DOHH2 (cell line): Measurements from ENCODE around the gene ARHGEF7.

Experiments used
- H3F3A ChIP-seq: fragments of 200-600 bp; sonication (generic), shearing (Covaris generic); 2 replicates; pipeline ENCODE4 v1.6.0; 2016; ENCODE audit warnings: antibody characterized with exemption, mild to moderate bottlenecking; ENCODE audit not compliant: control insufficient read depth, insufficient read depth
- H3K27ac ChIP-seq: fragments of 200-600 bp; sonication (generic); 2 replicates; pipeline ENCODE4 v1.5.1; 2014; ENCODE audit warnings: low read depth, mild to moderate bottlenecking, low read length, moderate library complexity
- H3K27me3 ChIP-seq: fragments of 200-600 bp; sonication (generic); 2 replicates; pipeline ENCODE4 v1.6.1; 2014; ENCODE audit warnings: mild to moderate bottlenecking, low read length, mixed read lengths; ENCODE audit not compliant: control insufficient read depth
- H3K36me3 ChIP-seq: fragments of 200-600 bp; sonication (generic); 2 replicates; pipeline ENCODE4 v1.6.1; 2014; ENCODE audit warnings: mild to moderate bottlenecking, low read length, moderate library complexity, mixed read lengths; ENCODE audit not compliant: control insufficient read depth
- H3K4me1 ChIP-seq: fragments of 200-600 bp; sonication (generic); 2 replicates; pipeline ENCODE4 v1.6.1; 2014; ENCODE audit warnings: mild to moderate bottlenecking, low read length, mixed read lengths; ENCODE audit not compliant: control insufficient read depth
- H3K4me2 ChIP-seq: fragments of 200-600 bp; sonication (generic); 2 replicates; pipeline ENCODE4 v1.6.0; 2014; ENCODE audit warnings: mild to moderate bottlenecking, low read length, moderate library complexity
- H3K4me3 ChIP-seq: fragments of 200-600 bp; sonication (generic); 2 replicates; pipeline ENCODE4 v1.5.1; 2014; ENCODE audit warnings: mild to moderate bottlenecking, low read length, mixed read lengths
- H3K79me2 ChIP-seq: fragments of 200-600 bp; sonication (generic); 2 replicates; pipeline ENCODE4 v1.6.1; 2014; ENCODE audit warnings: mild to moderate bottlenecking, low read length, mixed read lengths; ENCODE audit not compliant: control insufficient read depth
- H3K9me2 ChIP-seq: fragments of 200-600 bp; sonication (generic); replicated peaks from 2 replicates; pipeline ENCODE4 v1.6.1; 2014; ENCODE audit warnings: mild to moderate bottlenecking, low read length, mixed read lengths; ENCODE audit not compliant: control insufficient read depth
- H3K9me3 ChIP-seq: fragments of 200-600 bp; sonication (generic); 2 replicates; pipeline ENCODE4 v1.6.1; 2014; ENCODE audit warnings: antibody characterized with exemption, low read length, mixed read lengths; ENCODE audit not compliant: control insufficient read depth, insufficient read depth
- H4K20me1 ChIP-seq: fragments of 200-600 bp; sonication (generic); 2 replicates; pipeline ENCODE4 v1.6.0; 2014; ENCODE audit warnings: low read depth, mild to moderate bottlenecking, antibody characterized with exemption, low read length, moderate library complexity; ENCODE audit not compliant: control insufficient read depth, insufficient read depth
- CTCF ChIP-seq: fragments of 200-600 bp; sonication (generic); IDR thresholded peaks from one replicate; pipeline ENCODE4 v1.5.1; 2014; ENCODE audit warnings: antibody characterized with exemption, mild to moderate bottlenecking, low read depth, low read length; ENCODE audit not compliant: poor library complexity, severe bottlenecking
- EZH2phosphoT487 ChIP-seq: fragments of 200-600 bp; sonication (generic); IDR thresholded peaks from 2 replicates; pipeline ENCODE4 v1.6.1; 2017; ENCODE audit warnings: borderline replicate concordance, mild to moderate bottlenecking, antibody characterized with exemption, low read length, moderate library complexity, mixed read lengths

ARHGEF7 gene

GRCh38 chr13:111178402-111178801, 63.3 kb downstream of the ARHGEF7 start:
- TF ChIP-seq EZH2phosphoT487 (no peak), CTCF (no peak)
- Histone ChIP-seq H3K27ac (no peak overlapping the region; the same call in 1 of the 2 replicates), H3K4me1 (peaks cover 76% of the 10 kb centered on the region), H3K9me2 (no peaks in the 10 kb centered on the region), H3K4me3 (no peak overlapping the region), H3K27me3 (no peaks in the 10 kb centered on the region), H4K20me1 (no peaks in the 10 kb centered on the region), H3K79me2 (peaks cover 100% of the 10 kb centered on the region), H3K9me3 (no peaks in the 10 kb centered on the region), H3K36me3 (peaks cover 88% of the 10 kb centered on the region), H3K4me2 (no peak overlapping the region), H3F3A (peaks cover 12% of the 10 kb centered on the region)

DNA sequence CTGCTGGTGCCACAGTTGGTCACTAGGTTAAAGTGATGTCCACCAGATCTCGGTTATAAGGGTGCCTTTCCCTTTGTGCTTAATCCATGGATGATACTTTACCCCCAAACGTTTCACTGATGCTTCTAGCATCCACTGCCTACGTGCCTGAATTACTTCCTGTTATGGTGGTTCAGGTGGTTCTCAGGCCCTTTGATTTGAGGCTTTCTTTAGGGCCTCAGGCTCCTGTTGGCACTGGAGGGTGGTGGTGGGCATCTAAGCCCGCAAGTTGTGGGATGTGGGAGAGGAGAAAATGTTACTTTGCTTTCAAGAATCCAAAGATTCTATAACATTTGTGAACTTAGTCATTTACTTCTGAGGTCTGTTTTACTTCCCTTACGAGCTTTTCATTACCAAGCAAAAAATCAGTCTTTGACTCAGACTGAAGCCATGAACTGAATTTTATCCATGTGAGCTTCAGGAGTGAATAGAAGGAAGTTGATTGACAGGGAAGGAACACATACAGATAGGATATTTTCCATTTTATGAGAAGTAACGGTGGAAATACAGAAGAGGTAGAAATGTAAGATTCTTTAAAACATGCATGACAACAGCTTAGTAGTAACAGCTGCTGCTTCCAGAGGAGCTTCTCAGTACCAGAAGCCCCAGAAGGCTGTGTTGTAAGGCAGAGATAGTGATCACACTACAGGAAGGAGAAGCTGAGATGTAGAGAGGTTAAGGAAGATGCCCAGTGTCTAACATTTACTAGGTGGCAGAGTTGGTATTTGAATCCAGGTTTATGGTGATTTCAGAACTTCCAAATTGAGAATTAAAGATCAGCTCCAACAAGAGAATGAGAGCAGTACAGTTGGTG, 65.0 kb downstream of the ARHGEF7 start:
- Histone ChIP-seq H3K4me2 (peak overlapping the region; percentile 44), H3F3A (peaks cover 25% of the 10 kb centered on the region), H3K9me2 (no peaks in the 10 kb centered on the region), H3K27me3 (no peaks in the 10 kb centered on the region), H3K79me2 (peaks cover 95% of the 10 kb centered on the region), H3K4me3 (peak overlapping the region; percentile 23; the same call in 1 of the 2 replicates), H4K20me1 (no peaks in the 10 kb centered on the region), H3K36me3 (peaks cover 75% of the 10 kb centered on the region), H3K4me1 (peaks cover 90% of the 10 kb centered on the region), H3K27ac (peak overlapping the region; percentile 47), H3K9me3 (no peaks in the 10 kb centered on the region)
- no peak for TF ChIP-seq CTCF
- no peak for TF ChIP-seq EZH2phosphoT487

- no peaks in the 10 kb centered on the region for H3K27me3 ChIP-seq
- peak overlapping the region; percentile 99 for H3K27ac ChIP-seq
- H3K4me2 ChIP-seq: no peak overlapping the region; the same call in 1 of the 2 replicates
- peaks cover 92% of the 10 kb centered on the region for H3K4me1 ChIP-seq
- no peaks in the 10 kb centered on the region for H3K9me3 ChIP-seq
- H3K79me2 ChIP-seq: peaks cover 95% of the 10 kb centered on the region
- H4K20me1 ChIP-seq: peaks cover 2% of the 10 kb centered on the region; the same call in 1 of the 2 replicates
- TF ChIP-seq CTCF: no peak
- TF ChIP-seq EZH2phosphoT487: no peak
- no peak overlapping the region for H3K4me3 ChIP-seq
- H3F3A ChIP-seq: peaks cover 35% of the 10 kb centered on the region
- H3K9me2 ChIP-seq: no peaks in the 10 kb centered on the region
- peaks cover 71% of the 10 kb centered on the region for H3K36me3 ChIP-seq
These were observed 66.9 kb downstream of the ARHGEF7 start for GRCh38 chr13:111181977-111182376.
